ENCODE measurements around the gene ACTRT2.
A peak's percentile ranks its signal among the peaks of the same experiment; 100 is the strongest.

The ACTRT2 gene

GRCh38 chr1:3003039-3003940 lies 18.0 kb upstream of the ACTRT2 start:
- DNase-seq: no peak

- DNase-seq: no peak
These were observed 17.4 kb upstream of the ACTRT2 start for GRCh38 chr1:3003941-3004270.

DNA sequence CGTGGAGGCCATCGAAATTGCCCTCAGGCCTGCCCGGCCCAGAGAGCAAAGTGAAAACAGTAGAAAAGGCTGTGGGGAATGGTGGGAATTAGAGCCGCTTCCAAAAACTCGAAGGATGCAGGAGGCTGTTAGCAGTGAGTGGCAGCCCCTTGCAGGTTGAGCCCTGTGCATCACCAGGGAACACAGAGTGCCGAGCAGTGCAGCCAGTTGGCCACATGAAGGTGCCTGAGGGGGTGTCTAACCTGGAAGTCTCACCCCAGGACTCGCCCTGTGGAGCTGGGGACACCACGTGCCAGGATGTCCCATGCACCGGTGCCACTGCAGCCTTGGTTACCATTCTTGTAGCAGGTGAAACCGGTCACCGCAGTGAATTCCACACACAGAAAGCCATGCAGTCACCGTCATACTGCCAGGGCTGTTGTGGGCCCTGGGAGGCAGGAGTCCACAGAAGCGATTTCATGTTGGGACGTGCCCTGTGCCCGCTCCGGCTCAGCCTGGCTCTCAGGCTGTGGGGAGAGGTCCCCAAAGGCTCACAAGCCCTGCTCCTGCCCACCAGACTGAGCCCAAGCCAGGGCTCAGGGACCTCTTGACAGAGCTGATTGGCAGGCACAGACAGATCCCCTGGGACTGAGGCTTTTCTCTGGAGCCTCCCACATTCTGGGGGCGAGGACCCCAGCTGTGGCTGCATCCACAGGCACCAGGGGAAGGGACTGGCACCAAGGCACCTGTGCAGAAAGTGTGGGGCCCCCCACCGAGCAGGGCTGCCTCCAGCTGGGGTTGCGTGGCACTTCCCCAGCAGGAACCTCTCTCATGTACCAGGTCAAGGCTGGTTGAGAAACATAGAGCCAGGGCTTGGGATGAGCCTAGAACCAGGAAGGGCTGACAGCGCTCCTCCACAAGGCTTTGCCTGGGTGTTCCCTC lies 16.7 kb upstream of the ACTRT2 start:
- DNase-seq: no peak

DNA sequence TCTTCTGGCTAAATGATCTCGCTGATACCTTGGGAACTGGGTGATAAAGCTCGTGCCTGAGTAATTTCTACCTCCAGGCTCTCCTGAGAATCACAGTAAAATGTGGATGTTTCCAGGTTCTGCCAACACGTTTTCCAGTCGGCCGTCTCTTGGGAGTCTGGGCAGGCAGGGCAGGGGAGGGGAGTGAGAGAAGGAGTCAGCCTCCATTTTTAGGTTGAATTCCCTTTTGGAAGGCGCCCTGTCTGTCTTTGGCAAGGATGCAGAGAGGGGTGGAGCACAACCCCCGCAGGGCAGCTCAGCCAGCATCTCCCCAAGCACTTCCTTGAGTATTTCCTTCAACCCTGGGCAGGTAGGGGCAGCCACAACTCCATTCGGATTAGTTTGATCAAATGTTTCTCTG lies 15.5 kb upstream of the ACTRT2 start:
- DNase-seq: no peak

DNA sequence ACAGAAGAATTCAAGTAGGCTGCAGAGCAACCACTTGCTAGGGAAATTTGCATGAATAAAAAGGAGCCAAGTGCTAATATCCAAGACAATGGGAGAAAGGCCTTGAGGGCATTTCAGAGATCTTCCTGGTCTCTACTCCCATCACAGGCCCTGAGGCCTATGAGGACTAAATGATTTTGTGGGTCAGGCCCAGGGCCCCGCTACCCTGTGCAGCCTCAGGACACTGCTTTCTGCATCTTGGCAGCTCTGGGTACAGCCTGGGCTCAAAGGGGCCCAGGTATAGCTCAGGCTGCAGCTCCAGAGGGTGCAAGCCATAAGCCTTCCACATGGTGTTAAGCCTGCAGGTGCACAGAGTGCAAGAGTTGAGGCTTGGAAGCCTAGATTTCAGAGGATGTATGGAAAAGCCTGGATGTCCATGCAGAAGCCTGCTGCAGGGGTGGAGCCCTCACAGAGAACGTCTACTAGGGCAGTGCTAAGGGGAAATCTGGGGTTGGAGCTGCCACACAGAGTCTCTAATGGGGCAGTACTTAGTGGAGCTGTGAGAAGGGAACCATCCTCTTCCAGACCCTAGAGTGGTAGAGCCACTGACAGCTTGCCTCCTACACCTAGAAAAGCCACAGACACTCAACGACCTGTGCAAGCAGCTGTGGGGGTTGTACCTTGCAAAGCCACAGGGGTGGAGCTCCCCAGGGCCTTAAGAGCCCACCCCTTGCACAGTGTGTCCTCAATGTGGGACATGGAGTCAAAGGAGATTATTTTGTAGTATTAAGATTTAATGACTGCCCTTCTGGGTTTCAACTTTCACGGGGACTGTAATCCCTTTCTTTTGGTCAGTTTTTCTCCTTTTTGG lies 13.7 kb upstream of the ACTRT2 start:
- DNase-seq: no peak

DNA sequence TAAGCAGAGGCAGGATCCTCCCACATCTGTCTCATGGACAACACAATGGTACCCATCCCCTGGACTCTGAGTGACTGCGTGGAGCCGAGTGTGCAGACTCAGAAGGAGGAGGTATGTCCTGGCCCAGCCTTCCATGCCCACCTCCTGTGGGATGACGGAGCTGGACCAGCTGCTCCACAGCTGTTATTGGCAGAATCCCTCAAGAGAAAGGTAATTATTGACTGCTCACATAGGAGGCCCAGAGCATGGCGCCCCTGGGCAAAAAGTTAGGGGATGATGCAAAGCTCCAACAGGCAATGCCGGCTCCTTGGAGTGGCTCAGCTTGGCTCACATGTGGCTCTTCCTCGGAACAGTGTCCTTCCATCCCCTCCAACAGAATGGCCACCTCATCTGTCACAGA lies 12.2 kb upstream of the ACTRT2 start:
- no peak for DNase-seq

GRCh38 chr1:3009556-3009955 lies 11.7 kb upstream of the ACTRT2 start:
- no peak for DNase-seq

DNA sequence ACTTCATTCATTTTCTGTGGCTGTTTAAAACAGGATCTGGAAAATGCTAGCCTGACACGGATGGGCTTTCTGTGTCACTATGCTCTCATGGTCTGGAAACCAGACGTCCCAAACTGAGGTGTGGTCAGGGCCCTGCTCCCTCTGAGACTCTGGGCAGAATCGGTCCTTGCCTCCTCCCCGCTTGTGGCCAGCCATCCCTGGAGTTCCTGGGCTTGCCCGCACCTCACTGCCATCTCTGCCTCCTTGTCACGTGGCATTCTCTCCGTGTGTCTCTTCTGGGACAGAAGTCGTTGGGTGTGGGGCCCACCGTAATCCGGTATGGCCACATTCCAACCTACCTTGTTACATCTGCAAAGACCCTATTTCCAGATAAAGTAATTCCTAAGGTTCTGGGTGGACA lies 10.1 kb upstream of the ACTRT2 start:
- DNase-seq: no peak

- no peak for DNase-seq
These were observed 9.4 kb upstream of the ACTRT2 start for GRCh38 chr1:3011631-3012455.

DNA sequence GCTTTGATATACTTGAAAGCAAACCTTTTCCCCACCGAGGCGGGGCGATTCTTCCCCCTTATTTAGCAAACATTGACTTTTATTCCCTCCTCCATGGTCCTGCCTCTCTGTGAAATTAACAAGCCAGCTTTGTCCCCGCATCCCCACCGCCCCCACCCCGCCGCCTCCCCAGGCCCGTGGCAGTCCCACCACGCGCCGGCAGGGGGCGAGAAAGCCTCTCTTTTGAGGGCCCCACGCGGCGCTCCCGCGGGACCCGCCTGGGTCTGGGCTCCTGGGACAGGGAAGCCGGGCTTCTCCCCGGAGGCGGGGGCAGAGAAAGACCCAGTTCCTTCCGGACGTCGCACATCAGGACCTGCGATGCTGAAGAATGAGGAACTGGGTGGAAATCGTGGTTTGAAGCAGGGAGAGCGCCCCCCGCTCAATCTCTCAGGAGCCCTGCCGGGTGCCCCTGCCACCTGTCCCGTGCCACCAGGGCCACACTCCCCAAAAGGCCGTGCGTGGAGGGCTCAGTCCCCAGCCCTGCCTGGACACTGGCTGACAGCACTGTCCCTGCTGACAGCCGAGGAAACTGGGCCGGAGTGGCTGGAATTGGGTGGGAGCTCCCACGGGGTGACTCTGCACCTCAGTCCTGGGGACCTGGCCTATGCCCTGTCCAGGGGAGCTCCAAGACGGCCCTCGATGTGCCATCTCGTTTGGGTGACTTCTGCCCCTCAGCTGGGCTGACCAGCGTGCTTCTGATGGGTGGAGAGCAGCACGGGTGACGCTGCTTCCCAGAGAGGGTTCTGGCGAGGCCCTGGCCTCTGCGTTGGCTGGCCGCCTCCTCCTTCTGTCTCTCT lies 8.6 kb upstream of the ACTRT2 start:
- peak in 1 of 2 donors; percentile 19 for DNase-seq

DNA sequence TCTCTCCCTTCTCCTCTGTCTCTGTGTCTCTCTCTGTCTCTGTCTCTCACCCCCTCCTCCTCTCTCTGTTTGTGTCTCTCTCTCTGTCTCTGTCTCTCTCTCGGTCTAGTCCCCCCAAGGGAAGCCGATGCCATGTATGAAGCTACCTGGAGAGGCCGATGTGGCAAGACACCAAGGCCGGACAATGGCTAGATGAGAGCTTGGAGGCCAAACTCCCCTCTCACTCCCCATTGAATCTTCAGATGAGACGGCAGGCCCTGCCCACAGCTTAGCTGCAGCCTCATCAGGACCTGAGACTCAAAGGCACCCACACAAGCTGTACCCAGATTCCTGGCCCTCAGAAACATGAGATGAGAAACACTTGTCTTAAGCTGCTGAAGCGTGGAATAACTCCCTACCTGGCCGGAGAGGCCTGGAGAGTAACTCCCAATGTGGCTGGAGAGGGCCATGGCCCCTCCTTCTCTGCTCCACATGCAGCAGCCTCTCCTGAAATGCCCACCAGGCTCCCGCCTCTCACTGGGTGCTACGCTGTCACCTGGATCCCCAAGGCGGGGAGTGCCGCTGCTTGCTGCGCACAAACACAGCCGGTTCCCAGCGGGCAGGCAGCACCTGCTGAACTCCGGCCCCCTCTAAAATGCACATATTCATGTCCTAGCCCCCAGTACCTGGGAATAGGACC lies 7.8 kb upstream of the ACTRT2 start:
- DNase-seq: no peak

- no peak for DNase-seq
These were observed 7.2 kb upstream of the ACTRT2 start for GRCh38 chr1:3014050-3014440.

- no peak for DNase-seq
These were observed 6.6 kb upstream of the ACTRT2 start for GRCh38 chr1:3014443-3015268.

GRCh38 chr1:3015269-3015635 lies 6.0 kb upstream of the ACTRT2 start:
- no peak for DNase-seq

- no peak for DNase-seq
These were observed 5.5 kb upstream of the ACTRT2 start for GRCh38 chr1:3015744-3016143.

- no peak for DNase-seq
These were observed 4.4 kb upstream of the ACTRT2 start for GRCh38 chr1:3016641-3017439.

DNA sequence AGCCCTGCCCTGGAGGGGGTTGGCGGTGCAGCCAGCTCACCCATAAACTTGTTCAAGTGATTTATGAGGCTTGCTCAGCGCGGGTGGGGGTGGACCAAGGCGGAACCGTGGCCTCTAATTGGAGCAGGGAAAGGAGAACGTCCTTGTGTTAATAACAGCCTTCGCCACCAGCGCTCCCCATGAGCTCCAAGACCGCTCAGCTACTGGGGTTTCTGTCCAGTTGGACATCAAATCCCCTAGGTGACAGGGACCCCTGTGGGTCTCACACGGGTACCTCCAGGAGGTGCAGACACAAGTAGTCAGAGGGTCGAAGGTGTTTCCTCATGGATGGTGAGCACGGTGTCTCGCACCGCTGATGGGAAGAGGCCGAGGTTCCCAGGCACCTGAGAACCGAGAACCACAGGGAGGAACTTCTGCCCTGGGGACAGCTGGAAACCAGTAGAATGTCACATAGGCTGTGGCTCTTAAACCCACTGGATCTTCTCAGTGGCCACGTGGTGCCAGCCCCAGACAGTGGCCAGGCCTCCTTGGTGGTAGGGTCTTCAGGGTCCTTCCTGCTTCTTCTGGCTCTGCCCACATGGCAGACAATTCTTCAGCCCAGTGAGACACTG lies 3.7 kb upstream of the ACTRT2 start:
- DNase-seq: no peak

- DNase-seq: no peak
These were observed 3.2 kb upstream of the ACTRT2 start for GRCh38 chr1:3018051-3018471.

Measured in bone marrow (tissue), 2 donors.